OCI-LY1 (cell line): ENCODE data around the gene ASH1L.

Experiments used
- H2AFZ ChIP-seq: fragments of 200-600 bp; sonication (generic), shearing (Covaris generic); 2 replicates; pipeline ENCODE4 v1.6.0; 2014; ENCODE audit warnings: antibody characterized with exemption, mild to moderate bottlenecking, low read length
- H3F3A ChIP-seq: fragments of 200-600 bp; sonication (generic), shearing (Covaris generic); 2 replicates; pipeline ENCODE4 v1.6.0; 2014; ENCODE audit warnings: mild to moderate bottlenecking, antibody characterized with exemption, low read length, moderate library complexity; ENCODE audit not compliant: insufficient read depth
- H3K27ac ChIP-seq: fragments of 200-600 bp; sonication (generic); 2 replicates; pipeline ENCODE4 v1.5.1; 2014; ENCODE audit warnings: low read length, mixed run types, mild to moderate bottlenecking, low read depth; ENCODE audit not compliant: poor library complexity, severe bottlenecking
- H3K27me3 ChIP-seq: fragments of 200-600 bp; sonication (generic); 2 replicates; pipeline ENCODE4 v1.6.0; 2014; ENCODE audit warnings: antibody characterized with exemption, mild to moderate bottlenecking, low read length, moderate library complexity; ENCODE audit not compliant: insufficient read depth
- H3K36me3 ChIP-seq: fragments of 200-600 bp; sonication (generic); 2 replicates; pipeline ENCODE4 v1.6.1; 2014; ENCODE audit warnings: mild to moderate bottlenecking, antibody characterized with exemption, low read length, moderate library complexity, mixed read lengths; ENCODE audit not compliant: insufficient read depth
- H3K4me1 ChIP-seq: fragments of 200-600 bp; sonication (generic); 2 replicates; pipeline ENCODE4 v1.5.1; 2014; ENCODE audit warnings: mild to moderate bottlenecking, low read length, moderate library complexity; ENCODE audit not compliant: insufficient read depth, severe bottlenecking
- H3K4me2 ChIP-seq: fragments of 200-600 bp; sonication (generic), shearing (Covaris generic); 2 replicates; pipeline ENCODE4 v1.6.1; 2014; ENCODE audit warnings: low read length
- H3K4me3 ChIP-seq: fragments of 200-600 bp; sonication (generic); 2 replicates; pipeline ENCODE4 v1.5.1; 2014; ENCODE audit warnings: low read length, low read depth, mild to moderate bottlenecking, mixed read lengths; ENCODE audit not compliant: poor library complexity, severe bottlenecking
- H3K79me2 ChIP-seq: fragments of 200-600 bp; shearing (Covaris generic); 2 replicates; pipeline ENCODE4 v1.6.1; 2016; ENCODE audit warnings: mixed run types, low read length, mixed read lengths; ENCODE audit not compliant: insufficient read depth
- H3K9ac ChIP-seq: fragments of 200-600 bp; sonication (generic), shearing (Covaris generic); 2 replicates; pipeline ENCODE4 v1.6.1; 2014; ENCODE audit warnings: mild to moderate bottlenecking, low read length, mixed read lengths
- H3K9me2 ChIP-seq: fragments of 200-600 bp; sonication (generic), shearing (Covaris generic); 2 replicates; pipeline ENCODE4 v1.6.1; 2014; ENCODE audit warnings: low read depth, mild to moderate bottlenecking, low read length, mixed read lengths
- H3K9me3 ChIP-seq: fragments of 200-600 bp; shearing (Covaris generic); 2 replicates; pipeline ENCODE4 v1.6.1; 2014; ENCODE audit warnings: low read length, mixed read lengths
- H4K20me1 ChIP-seq: fragments of 200-600 bp; sonication (generic), shearing (Covaris generic); 2 replicates; pipeline ENCODE4 v1.6.0; 2016; ENCODE audit warnings: mild to moderate bottlenecking, low read length; ENCODE audit not compliant: insufficient read depth
- EZH2 ChIP-seq: fragments of 200-600 bp; sonication (generic), shearing (Covaris generic); IDR thresholded peaks from 2 replicates; pipeline ENCODE4 v1.8.0; 2017; ENCODE audit warnings: borderline replicate concordance, mixed run types, mild to moderate bottlenecking, antibody characterized with exemption, low read length, moderate library complexity, mixed read lengths
- TF ChIP-seq, protein P1 (sequence below): fragments of 200-600 bp; sonication (generic), shearing (Covaris generic); IDR thresholded peaks from 2 replicates; pipeline ENCODE4 v1.5.1; 2017; ENCODE audit warnings: mild to moderate bottlenecking, antibody characterized with exemption, low read length, moderate library complexity, mixed read lengths

Gene ASH1L

GRCh38 chr1:155526356-155526755, 36.2 kb downstream of the ASH1L start:
- no peak overlapping the region for H3K27ac ChIP-seq
- no peak overlapping the region for H3K4me3 ChIP-seq
- H4K20me1 ChIP-seq: no peaks in the 10 kb centered on the region
- H3K79me2 ChIP-seq: peaks cover 99% of the 10 kb centered on the region
- H2AFZ ChIP-seq: no peak overlapping the region
- H3K9me3 ChIP-seq: no peaks in the 10 kb centered on the region
- H3K4me2 ChIP-seq: no peak overlapping the region
- no peak overlapping the region for H3K9ac ChIP-seq
- TF ChIP-seq, protein P1, sequence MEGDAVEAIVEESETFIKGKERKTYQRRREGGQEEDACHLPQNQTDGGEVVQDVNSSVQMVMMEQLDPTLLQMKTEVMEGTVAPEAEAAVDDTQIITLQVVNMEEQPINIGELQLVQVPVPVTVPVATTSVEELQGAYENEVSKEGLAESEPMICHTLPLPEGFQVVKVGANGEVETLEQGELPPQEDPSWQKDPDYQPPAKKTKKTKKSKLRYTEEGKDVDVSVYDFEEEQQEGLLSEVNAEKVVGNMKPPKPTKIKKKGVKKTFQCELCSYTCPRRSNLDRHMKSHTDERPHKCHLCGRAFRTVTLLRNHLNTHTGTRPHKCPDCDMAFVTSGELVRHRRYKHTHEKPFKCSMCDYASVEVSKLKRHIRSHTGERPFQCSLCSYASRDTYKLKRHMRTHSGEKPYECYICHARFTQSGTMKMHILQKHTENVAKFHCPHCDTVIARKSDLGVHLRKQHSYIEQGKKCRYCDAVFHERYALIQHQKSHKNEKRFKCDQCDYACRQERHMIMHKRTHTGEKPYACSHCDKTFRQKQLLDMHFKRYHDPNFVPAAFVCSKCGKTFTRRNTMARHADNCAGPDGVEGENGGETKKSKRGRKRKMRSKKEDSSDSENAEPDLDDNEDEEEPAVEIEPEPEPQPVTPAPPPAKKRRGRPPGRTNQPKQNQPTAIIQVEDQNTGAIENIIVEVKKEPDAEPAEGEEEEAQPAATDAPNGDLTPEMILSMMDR: no peak
- TF ChIP-seq EZH2: no peak
- no peaks in the 10 kb centered on the region for H3F3A ChIP-seq
- no peaks in the 10 kb centered on the region for H3K9me2 ChIP-seq
- no peaks in the 10 kb centered on the region for H3K27me3 ChIP-seq
- H3K36me3 ChIP-seq: peaks cover 8% of the 10 kb centered on the region; the same call in 1 of the 2 replicates
- H3K4me1 ChIP-seq: peaks cover 37% of the 10 kb centered on the region

DNA sequence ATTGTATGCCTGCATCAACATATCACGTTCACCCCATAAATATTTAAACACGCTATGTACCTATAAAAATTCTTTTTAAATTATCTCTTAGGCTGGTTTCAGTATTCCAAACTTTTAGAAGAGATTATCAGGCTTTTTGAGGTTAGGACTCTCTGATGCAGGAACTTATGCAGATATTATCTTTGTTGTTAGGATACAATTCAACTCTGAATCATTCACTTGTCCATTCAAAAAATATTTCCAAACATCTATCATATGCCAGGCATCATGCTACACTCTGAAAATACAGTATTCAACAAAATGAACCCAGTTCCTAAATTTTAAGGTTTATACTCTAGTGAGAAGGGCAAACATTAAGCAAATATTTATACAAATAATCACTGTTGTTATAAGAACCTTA, 40.5 kb downstream of the ASH1L start:
- no peaks in the 10 kb centered on the region for H3F3A ChIP-seq
- H3K79me2 ChIP-seq: peaks cover 87% of the 10 kb centered on the region
- H3K9ac ChIP-seq: no peak overlapping the region
- H4K20me1 ChIP-seq: no peaks in the 10 kb centered on the region
- H3K27me3 ChIP-seq: no peaks in the 10 kb centered on the region
- TF ChIP-seq EZH2: no peak
- TF ChIP-seq, protein P1: no peak
- H3K4me3 ChIP-seq: no peak overlapping the region
- H3K4me2 ChIP-seq: no peak overlapping the region
- H3K27ac ChIP-seq: no peak overlapping the region
- H3K9me3 ChIP-seq: no peaks in the 10 kb centered on the region
- H2AFZ ChIP-seq: no peak overlapping the region
- no peaks in the 10 kb centered on the region for H3K9me2 ChIP-seq
- peaks cover 20% of the 10 kb centered on the region for H3K4me1 ChIP-seq
- H3K36me3 ChIP-seq: peaks cover 25% of the 10 kb centered on the region

DNA sequence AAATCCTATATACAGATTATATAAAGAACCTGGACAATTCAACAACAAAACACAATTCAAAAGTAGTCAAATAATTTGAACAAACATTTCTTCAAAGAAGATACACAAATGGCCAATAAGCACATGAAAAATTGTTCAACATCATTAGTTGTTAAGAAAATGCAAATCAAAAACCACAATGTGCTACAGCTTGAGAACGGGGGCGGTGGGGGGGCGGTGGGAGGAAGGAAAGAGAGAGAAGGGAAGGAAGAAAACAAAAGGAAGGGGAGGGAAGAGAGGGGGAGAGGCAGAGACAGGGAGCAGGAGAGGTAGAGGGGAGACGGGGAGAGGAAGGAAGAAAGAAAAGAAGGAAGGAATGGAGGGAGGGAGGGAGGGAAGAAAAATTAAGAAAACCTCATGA, 44.1 kb downstream of the ASH1L start:
- Histone ChIP-seq H3K27ac (no peak overlapping the region), H3K79me2 (peaks cover 82% of the 10 kb centered on the region), H3K4me2 (no peak overlapping the region), H4K20me1 (no peaks in the 10 kb centered on the region), H3K9me3 (no peaks in the 10 kb centered on the region), H3K36me3 (peaks cover 26% of the 10 kb centered on the region), H3K27me3 (no peaks in the 10 kb centered on the region), H2AFZ (no peak overlapping the region), H3K9me2 (no peaks in the 10 kb centered on the region), H3F3A (no peaks in the 10 kb centered on the region; the same call in 1 of the 2 replicates), H3K4me3 (no peak overlapping the region), H3K4me1 (peaks cover 20% of the 10 kb centered on the region), H3K9ac (no peak overlapping the region)
- TF ChIP-seq, protein P1: no peak
- TF ChIP-seq EZH2: no peak
